NAMALWA (cell line): Measurements from ENCODE around the gene FUT1.
A peak's percentile ranks its signal among the peaks of the same experiment; 100 is the strongest.
"Not testable (repeated sequence)": the region's sequence is repeated elsewhere in the genome, so short reads cannot be mapped to it uniquely, and the experiment has no call there.

Experiments
- DNase-seq: peaks from one replicate; pipeline ENCODE4 v3.0.0-alpha.2; 2015; ENCODE audit warnings: low spot score

FUT1 gene

GRCh38 chr19:48752496-48753365 is at the start of gene FUT1:
Gene FUT1, minus strand, starts transcription at chr19:48752641. Its CDS starts 1,360 bp downstream, at chr19:48751281.
- peak; percentile 51 for DNase-seq

GRCh38 chr19:48799358-48800300 is 47.2 kb upstream of the FUT1 start:
- DNase-seq, result no peak

GRCh38 chr19:48798937-48799336 is 46.5 kb upstream of the FUT1 start:
- DNase-seq, result no peak

GRCh38 chr19:48797103-48797502 is 44.7 kb upstream of the FUT1 start:
- DNase-seq, result no peak

- no peak for DNase-seq
Measured at GRCh38 chr19:48796298-48797083, 44.0 kb upstream of the FUT1 start.

- DNase-seq, result no peak
Measured at GRCh38 chr19:48795685-48796070, 43.2 kb upstream of the FUT1 start.

- DNase-seq, result peak; percentile 92
Measured at GRCh38 chr19:48795055-48795684, 42.7 kb upstream of the FUT1 start.

GRCh38 chr19:48794291-48794690 is 41.9 kb upstream of the FUT1 start:
- DNase-seq, result no peak

- DNase-seq, result no peak
Measured at GRCh38 chr19:48793271-48793670, 40.8 kb upstream of the FUT1 start.

GRCh38 chr19:48787331-48787730 is 34.9 kb upstream of the FUT1 start:
- DNase-seq, result not testable (repeated sequence)

GRCh38 chr19:48786422-48786821 is 34.0 kb upstream of the FUT1 start:
- not testable (repeated sequence) for DNase-seq

- DNase-seq, result peak; percentile 32
Measured at GRCh38 chr19:48784527-48784926, 32.1 kb upstream of the FUT1 start.

GRCh38 chr19:48780631-48781391 is 28.4 kb upstream of the FUT1 start:
- no peak for DNase-seq

- DNase-seq, result peak; percentile 65
Measured at GRCh38 chr19:48779636-48780035, 27.2 kb upstream of the FUT1 start.

GRCh38 chr19:48777720-48778119 is 25.3 kb upstream of the FUT1 start:
- no peak for DNase-seq

- no peak for DNase-seq
Measured at GRCh38 chr19:48777139-48777538, 24.7 kb upstream of the FUT1 start.

- DNase-seq, result no peak
Measured at GRCh38 chr19:48772503-48772953, 20.1 kb upstream of the FUT1 start.

GRCh38 chr19:48770734-48771472 is 18.5 kb upstream of the FUT1 start:
- DNase-seq, result no peak

- no peak for DNase-seq
Measured at GRCh38 chr19:48770266-48770665, 17.8 kb upstream of the FUT1 start.
